PC-3 (cell line): ENCODE data around the gene ATAD3A. TPM values are rescaled to one million over a fixed set of nuclear protein-coding genes. Genes with fewer than 3 reads are reported as not detected.
"Not testable (repeated sequence)": the region's sequence is repeated elsewhere in the genome, so short reads cannot be mapped to it uniquely, and the experiment has no call there.

Source experiments
- ATAC-seq: fragments of 200-7000 bp; cut with Tn5 transposase; 2 replicates; pipeline ENCODE4 v1.9.1; 2020; ENCODE audit warnings: mild to moderate bottlenecking, moderate library complexity
- BruUV-seq: library from RNA; stranded (reverse); fragments of 400-500 nt; replicated peaks from 2 replicates; lab custom pipeline; 2021; lab: Mats Ljungman, UMichigan
- CTCF ChIA-PET: fragments of 300-600 bp; sonication (Branson Sonifier 250); formaldehyde crosslinking; loops from one replicate; lab custom pipeline; 2022; ENCODE audit warnings: antibody characterized with exemption; lab: Charles Lee
- POLR2A ChIA-PET: fragments of 300-600 bp; sonication (Branson Sonifier 250); formaldehyde crosslinking; loops from one replicate; lab custom pipeline; 2022; ENCODE audit warnings: antibody characterized with exemption; ENCODE audit not compliant: unreplicated experiment; lab: Charles Lee
- DNase-seq: peaks from one replicate; pipeline ENCODE4 v3.0.0-alpha.2; 2015
- H2AFZ ChIP-seq: fragments of 300-600 bp; sonication (generic); 2 replicates; pipeline ENCODE4 v1.6.0; 2016; ENCODE audit warnings: antibody characterized with exemption, low read length
- H3F3A ChIP-seq: fragments of 300-600 bp; sonication (generic); one replicate; pipeline ENCODE4 v1.6.0; 2017; ENCODE audit warnings: antibody characterized with exemption, low read length, control low read depth, mild to moderate bottlenecking; ENCODE audit not compliant: unreplicated experiment
- H3K27ac ChIP-seq: fragments of 300-600 bp; sonication (generic); 2 replicates; pipeline ENCODE4 v1.5.1; 2016; ENCODE audit warnings: mild to moderate bottlenecking, low read length
- H3K27me3 ChIP-seq: fragments of 300-600 bp; sonication (generic); 2 replicates; pipeline ENCODE4 v1.6.1; 2016; ENCODE audit warnings: low read length, mixed read lengths
- H3K36me3 ChIP-seq: fragments of 300-600 bp; sonication (generic); 2 replicates; pipeline ENCODE4 v1.6.1; 2016; ENCODE audit warnings: low read depth, mixed run types, low read length, mixed read lengths
- H3K4me1 ChIP-seq: fragments of 300-600 bp; sonication (generic); 2 replicates; pipeline ENCODE4 v1.5.1; 2016; ENCODE audit warnings: low read length; ENCODE audit not compliant: insufficient read depth
- H3K4me2 ChIP-seq: fragments of 300-600 bp; sonication (generic); 2 replicates; pipeline ENCODE4 v1.6.0; 2016; ENCODE audit warnings: low read length
- H3K4me3 ChIP-seq: fragments of 300-600 bp; sonication (generic); 2 replicates; pipeline ENCODE4 v1.5.1; 2016; ENCODE audit warnings: mild to moderate bottlenecking, low read length, mixed read lengths
- H3K79me2 ChIP-seq: fragments of 300-600 bp; sonication (generic); 2 replicates; pipeline ENCODE4 v1.6.1; 2017; ENCODE audit warnings: low read length, mixed read lengths
- H3K9ac ChIP-seq: fragments of 300-600 bp; sonication (generic); 2 replicates; pipeline ENCODE4 v1.6.0; 2016; ENCODE audit warnings: mild to moderate bottlenecking, low read length
- H3K9me2 ChIP-seq: fragments of 300-600 bp; sonication (generic); replicated peaks from 2 replicates; pipeline ENCODE4 v1.6.1; 2016; ENCODE audit warnings: mixed run types, low read length, mixed read lengths
- H3K9me3 ChIP-seq: fragments of 300-600 bp; sonication (generic); 2 replicates; pipeline ENCODE4 v1.6.1; 2016; ENCODE audit warnings: low read length, mixed read lengths
- H4K20me1 ChIP-seq: fragments of 300-600 bp; sonication (generic); 2 replicates; pipeline ENCODE4 v1.6.1; 2016; ENCODE audit warnings: low read length, mixed read lengths
- CTCF ChIP-seq: fragments of 300-600 bp; sonication (generic); conservative IDR thresholded peaks from 2 replicates; pipeline ENCODE4 v1.5.1; 2017; ENCODE audit warnings: antibody characterized with exemption, low read depth, mild to moderate bottlenecking, low read length
- EZH2 ChIP-seq: fragments of 300-600 bp; sonication (generic); IDR thresholded peaks from one replicate; pipeline ENCODE4 v1.6.1; 2017; ENCODE audit warnings: antibody characterized with exemption, mild to moderate bottlenecking, low read length; ENCODE audit not compliant: unreplicated experiment
- EZH2phosphoT487 ChIP-seq: fragments of 300-600 bp; sonication (generic); IDR thresholded peaks from 2 replicates; pipeline ENCODE4 v1.6.1; 2018; ENCODE audit warnings: mild to moderate bottlenecking, antibody characterized with exemption, low read length, borderline replicate concordance
- intact Hi-C: fragments of 100-400 bp; cut with micrococcal nuclease; formaldehyde crosslinking; loops from 2 replicates; pipeline ENCODE4 v1.9.0; 2023
- total RNA-seq: library from RNA; depleted of rRNA; stranded (reverse); fragments of >200 nt; gene quantifications from 2 replicates; pipeline ENCODE4 v1.2.3, GENCODE V29; 2014

ATAD3A gene
- total RNA-seq, 1 experiment from 2014 or later, result 186 TPM

DNA sequence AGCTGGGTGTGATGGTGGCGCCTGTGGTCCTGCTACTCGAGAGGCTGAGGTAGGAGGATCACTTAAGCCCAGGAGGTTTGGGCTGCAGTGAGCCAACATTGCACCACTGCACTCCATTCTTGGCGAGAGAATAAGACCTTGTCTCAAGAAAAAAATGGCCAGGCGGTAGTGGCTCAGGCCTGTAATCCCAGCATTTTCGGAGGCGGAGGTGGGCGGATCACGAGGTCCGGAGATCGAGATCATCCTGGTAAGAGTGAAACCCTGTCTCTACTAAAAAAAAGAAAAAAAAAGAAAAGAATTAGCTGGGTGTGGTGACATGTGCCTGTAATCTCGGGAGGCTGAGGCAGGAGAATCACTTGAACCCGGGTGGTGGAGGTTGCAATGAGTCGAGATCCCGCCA, 29.1 kb upstream of the ATAD3A start:
- H3K27me3 ChIP-seq, result no peaks in the 10 kb centered on the region
- no peaks in the 10 kb centered on the region for H3K9me2 ChIP-seq
- peaks cover 12% of the 10 kb centered on the region for H3K79me2 ChIP-seq
- no peak for ATAC-seq
- no peak overlapping the region for H3K4me3 ChIP-seq
- H3K36me3 ChIP-seq, result peaks cover 61% of the 10 kb centered on the region
- no peaks in the 10 kb centered on the region for H3F3A ChIP-seq
- no peak overlapping the region for H3K9ac ChIP-seq
- intact Hi-C loops, result no loop called here
- CTCF ChIA-PET, result no interaction called here
- no peak overlapping the region for H3K27ac ChIP-seq
- H4K20me1 ChIP-seq, result no peaks in the 10 kb centered on the region
- POLR2A ChIA-PET, result no interaction called here
- H3K4me2 ChIP-seq, result no peak overlapping the region
- no peaks in the 10 kb centered on the region for H3K9me3 ChIP-seq
- TF ChIP-seq EZH2phosphoT487, result no peak
- no peak for TF ChIP-seq CTCF
- TF ChIP-seq EZH2, result no peak
- H3K4me1 ChIP-seq, result no peaks in the 10 kb centered on the region
- DNase-seq, result no peak
- no peak overlapping the region for H2AFZ ChIP-seq
- no TSS peak for BruUV-seq

- Histone ChIP-seq H4K20me1 (no peaks in the 10 kb centered on the region), H3K79me2 (peaks cover 8% of the 10 kb centered on the region), H3K27me3 (no peaks in the 10 kb centered on the region), H3K4me3 (no peak overlapping the region), H2AFZ (no peak overlapping the region), H3K9ac (no peak overlapping the region), H3K4me2 (no peak overlapping the region), H3K9me3 (no peaks in the 10 kb centered on the region), H3F3A (no peaks in the 10 kb centered on the region), H3K36me3 (peaks cover 63% of the 10 kb centered on the region), H3K27ac (no peak overlapping the region), H3K9me2 (no peaks in the 10 kb centered on the region), H3K4me1 (no peaks in the 10 kb centered on the region)
- no peak for DNase-seq
- TF ChIP-seq EZH2 (no peak), CTCF (no peak), EZH2phosphoT487 (no peak)
- intact Hi-C loops, result no loop called here
- ChIA-PET CTCF (no interaction called here), POLR2A (no interaction called here)
- BruUV-seq, result no TSS peak
- no peak for ATAC-seq
These were observed 28.2 kb upstream of the ATAD3A start for GRCh38 chr1:1483714-1484113.

DNA sequence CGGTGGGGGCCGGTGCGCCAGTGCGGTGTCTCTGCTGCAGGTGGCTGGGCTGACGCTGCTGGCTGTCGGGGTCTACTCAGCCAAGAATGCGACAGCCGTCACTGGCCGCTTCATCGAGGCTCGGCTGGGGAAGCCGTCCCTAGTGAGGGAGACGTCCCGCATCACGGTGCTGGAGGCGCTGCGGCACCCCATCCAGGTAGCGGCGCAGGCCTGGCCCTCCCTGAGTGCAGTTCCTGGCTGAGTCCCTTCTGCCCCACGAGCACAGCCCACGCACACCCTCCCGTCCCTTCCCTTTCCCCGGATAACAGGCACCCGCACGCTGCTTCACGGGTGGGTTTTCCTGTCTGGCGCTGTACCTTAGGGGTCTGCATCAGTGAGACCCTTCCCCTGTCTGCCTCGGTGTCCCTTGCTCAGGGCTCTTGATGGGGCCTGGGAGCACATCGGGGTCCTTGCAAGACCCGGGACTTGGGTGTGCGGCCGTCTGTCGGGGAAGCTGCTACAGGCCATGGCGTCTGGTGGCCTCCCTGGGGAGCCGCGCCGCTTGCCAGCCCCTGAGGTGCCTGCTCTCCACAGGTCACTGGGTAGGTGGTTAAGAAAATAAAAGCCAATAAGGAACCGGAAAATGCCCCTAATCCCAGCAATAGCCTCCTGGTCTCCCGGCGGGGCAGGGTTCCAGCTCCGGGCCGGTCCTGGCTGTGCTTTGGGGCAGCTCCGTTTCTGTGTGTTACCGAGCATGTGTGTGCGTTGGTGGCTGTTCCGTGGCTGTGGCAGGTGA, 26.8 kb upstream of the ATAD3A start:
- H3K9me3 ChIP-seq, H3K27ac ChIP-seq, intact Hi-C loops, CTCF ChIA-PET, H3K4me1 ChIP-seq, H3K27me3 ChIP-seq, POLR2A ChIA-PET, H3K4me2 ChIP-seq, H3K4me3 ChIP-seq, H3F3A ChIP-seq, BruUV-seq, ATAC-seq, DNase-seq, H2AFZ ChIP-seq, H4K20me1 ChIP-seq, H3K9me2 ChIP-seq, H3K9ac ChIP-seq, H3K79me2 ChIP-seq: not testable (repeated sequence)
- H3K36me3 ChIP-seq, result peaks cover 68% of the 10 kb centered on the region

DNA sequence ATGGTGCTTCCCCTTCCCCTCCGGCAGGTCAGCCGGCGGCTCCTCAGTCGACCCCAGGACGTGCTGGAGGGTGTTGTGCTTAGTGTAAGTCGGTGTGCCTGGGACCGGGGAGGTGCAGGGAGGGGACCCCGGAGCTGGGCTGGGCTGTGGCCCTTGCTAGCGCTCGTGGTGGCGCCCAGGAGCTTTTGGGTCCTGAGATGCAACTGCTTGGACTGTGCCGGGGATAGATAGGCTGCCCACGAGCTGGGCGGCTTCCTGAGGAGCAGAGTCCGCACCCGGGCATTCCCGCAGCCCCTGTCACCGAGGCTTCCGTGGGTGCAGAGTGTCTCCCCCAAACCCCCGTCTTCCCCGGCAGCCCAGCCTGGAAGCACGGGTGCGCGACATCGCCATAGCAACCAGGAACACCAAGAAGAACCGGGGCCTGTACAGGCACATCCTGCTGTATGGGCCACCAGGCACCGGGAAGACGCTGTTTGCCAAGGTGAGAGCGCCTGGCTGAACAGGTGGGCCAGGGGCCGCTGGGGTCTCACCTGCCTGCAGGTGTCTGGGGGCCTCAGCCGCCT, 26.1 kb upstream of the ATAD3A start:
- H3K9me2 ChIP-seq, ATAC-seq, H2AFZ ChIP-seq, H4K20me1 ChIP-seq, H3K4me1 ChIP-seq, H3K9ac ChIP-seq, H3K79me2 ChIP-seq, BruUV-seq, H3F3A ChIP-seq, intact Hi-C loops, H3K27ac ChIP-seq, H3K27me3 ChIP-seq, CTCF ChIA-PET, DNase-seq, H3K4me3 ChIP-seq, H3K9me3 ChIP-seq, H3K4me2 ChIP-seq: not testable (repeated sequence)
- H3K36me3 ChIP-seq, result peaks cover 68% of the 10 kb centered on the region
- POLR2A ChIA-PET, result interaction anchor here (0.6 kb wide), 1 partner anchor 19 kb away, joined by 9 read pairs; no protein-coding TSS in a partner anchor
